K562 (cell line): ENCODE results near the gene POLR1A. TPM values are rescaled to one million over a fixed set of nuclear protein-coding genes. Genes with fewer than 3 reads are reported as not detected.

ENCODE experiments used
- BDP1 ChIP-seq: IDR thresholded peaks from 3 replicates; pipeline ENCODE4 v1.6.1; 2011; ENCODE audit not compliant: insufficient read length, insufficient read depth
- ESRRA ChIP-seq: fragments of 450-650 bp; IDR thresholded peaks from 2 replicates; pipeline ENCODE4 v1.6.1; 2014; ENCODE audit warnings: low read depth, mild to moderate bottlenecking, moderate library complexity, borderline replicate concordance
- MTA3 ChIP-seq: fragments of 450-650 bp; formaldehyde crosslinking; IDR thresholded peaks from 2 replicates; pipeline ENCODE4 v1.6.1; 2017; ENCODE audit warnings: mild to moderate bottlenecking, borderline replicate concordance
- RREB1 ChIP-seq: fragments of 250-450 bp; sonication (Bioruptor Pico); IDR thresholded peaks from 2 replicates; pipeline ENCODE4 v1.4.0; 2020
- polyA plus RNA-seq, 8 experiments: library from polyadenylated mRNA; depleted of rRNA in 4 of 8; stranded (reverse) in 5 of 8; unstranded in 3 of 8; fragments of >200 nt; fragmentation: Nextera tagmentation in 2 of 8; fragmentation: Illumina TruSeq in 1 of 8; extraction: Ambion mirVana in 2 of 8; extraction: Trizol in 1 of 8; gene quantifications; 2 replicates each; pipeline versions ENCODE4 v1.2.1 to v1.2.3, GENCODE V29; 2011 to 2014; ENCODE audit warnings: inconsistent platforms in 1 of 8, missing spikeins in 1 of 8
- total RNA-seq, 7 experiments: library from RNA; depleted of rRNA in 6 of 7; stranded (reverse); fragments of >200 nt in 6 of 7; fragmentation: Illumina TruSeq in 2 of 7; extraction: Trizol in 2 of 7; gene quantifications; 2 replicates each; pipeline versions ENCODE4 v1.2.1 to v1.2.3, GENCODE V29; 2011 to 2021; ENCODE audit warnings: low replicate concordance in 1 of 7

POLR1A gene
- total and polyA plus RNA-seq, 9 of the 15 experiments (the other 6 are each of a cell fraction or from before 2014, with no cell fraction given): 3.0 to 72.1 (median 21.8) TPM

- TF ChIP-seq RREB1 (CRISPR knock-in tag) (0 out of 2 replicates have a peak, but pooled peaks have one; percentile 37), BDP1 (no peak), ESRRA (peak; percentile 46; the same call in 1 of the 2 replicates), MTA3 (peak; percentile 53; the same call in 1 of the 2 replicates)
- TF ChIP-seq, all 486 proteins: peak for 8
These were observed 107.4 kb downstream of the POLR1A start (continued) for GRCh38 chr2:85998071-85998991.
